Measurements from ENCODE around the gene SYT2.

GRCh38 chr1:202658251-202658759 lies 51.9 kb downstream of the SYT2 start:
- no peak for TF ChIP-seq CTCF (IDR thresholded peaks at IDR 0.05)
- TF ChIP-seq JUN (CRISPR knock-in tag; IDR thresholded peaks at IDR 0.05) = no peak
- no peak for TF ChIP-seq TCF7 (CRISPR knock-in tag; IDR thresholded peaks at IDR 0.05; ENCODE audit: low read depth)
- no peak for TF ChIP-seq CREB1 (CRISPR knock-in tag; IDR thresholded peaks at IDR 0.05)
- TF ChIP-seq ZNF138 (CRISPR knock-in tag; conservative IDR thresholded peaks at IDR 0.05) = no peak
- TF ChIP-seq NFATC4 (CRISPR knock-in tag; IDR thresholded peaks at IDR 0.05) = no peak

Measured in WTC11 (cell line).